ENCODE measurements around the gene CRISP3. TPM values are rescaled to one million over a fixed set of nuclear protein-coding genes. Genes with fewer than 3 reads are reported as not detected.

The CRISP3 gene
- total and polyA plus RNA-seq, 2 of the 4 experiments (the other 2 are of a cell fraction): not detected

GRCh38 chr6:49787176-49787575 is 43.0 kb upstream of the CRISP3 start, which contains the start of gene PGK2:
Gene PGK2 (minus strand): TSS chr6:49787285. CDS start chr6:49787187, 98 bp downstream.
- H2AK9ac ChIP-seq (replicated peaks; ENCODE audit: low read depth, low read length, poor library complexity): no peak within 1 kb of the TSS
- TF ChIP-seq, protein P1, sequence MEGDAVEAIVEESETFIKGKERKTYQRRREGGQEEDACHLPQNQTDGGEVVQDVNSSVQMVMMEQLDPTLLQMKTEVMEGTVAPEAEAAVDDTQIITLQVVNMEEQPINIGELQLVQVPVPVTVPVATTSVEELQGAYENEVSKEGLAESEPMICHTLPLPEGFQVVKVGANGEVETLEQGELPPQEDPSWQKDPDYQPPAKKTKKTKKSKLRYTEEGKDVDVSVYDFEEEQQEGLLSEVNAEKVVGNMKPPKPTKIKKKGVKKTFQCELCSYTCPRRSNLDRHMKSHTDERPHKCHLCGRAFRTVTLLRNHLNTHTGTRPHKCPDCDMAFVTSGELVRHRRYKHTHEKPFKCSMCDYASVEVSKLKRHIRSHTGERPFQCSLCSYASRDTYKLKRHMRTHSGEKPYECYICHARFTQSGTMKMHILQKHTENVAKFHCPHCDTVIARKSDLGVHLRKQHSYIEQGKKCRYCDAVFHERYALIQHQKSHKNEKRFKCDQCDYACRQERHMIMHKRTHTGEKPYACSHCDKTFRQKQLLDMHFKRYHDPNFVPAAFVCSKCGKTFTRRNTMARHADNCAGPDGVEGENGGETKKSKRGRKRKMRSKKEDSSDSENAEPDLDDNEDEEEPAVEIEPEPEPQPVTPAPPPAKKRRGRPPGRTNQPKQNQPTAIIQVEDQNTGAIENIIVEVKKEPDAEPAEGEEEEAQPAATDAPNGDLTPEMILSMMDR (conservative IDR thresholded peaks at IDR 0.05; ENCODE audit: low read depth, low read length): no peak
- TF ChIP-seq RFX5 (IDR thresholded peaks at IDR 0.05; ENCODE audit: low read depth, low read length) (no peak), MAZ (IDR thresholded peaks at IDR 0.05; ENCODE audit: borderline replicate concordance, low read depth, low read length) (no peak), POLR2A (IDR thresholded peaks at IDR 0.05; ENCODE audit: low read depth, low read length) (no peak)
- TF ChIP-seq, protein P2, sequence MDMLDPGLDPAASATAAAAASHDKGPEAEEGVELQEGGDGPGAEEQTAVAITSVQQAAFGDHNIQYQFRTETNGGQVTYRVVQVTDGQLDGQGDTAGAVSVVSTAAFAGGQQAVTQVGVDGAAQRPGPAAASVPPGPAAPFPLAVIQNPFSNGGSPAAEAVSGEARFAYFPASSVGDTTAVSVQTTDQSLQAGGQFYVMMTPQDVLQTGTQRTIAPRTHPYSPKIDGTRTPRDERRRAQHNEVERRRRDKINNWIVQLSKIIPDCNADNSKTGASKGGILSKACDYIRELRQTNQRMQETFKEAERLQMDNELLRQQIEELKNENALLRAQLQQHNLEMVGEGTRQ (IDR thresholded peaks at IDR 0.05; ENCODE audit: low read depth, low read length): no peak
- no peaks in the 10 kb centered on the region for H4K20me1 ChIP-seq (ENCODE audit: insufficient read depth, low read length)
- H3K9me3 ChIP-seq (ENCODE audit: control insufficient read depth, insufficient read depth, low read length): peaks cover 4% of the 10 kb centered on the region; the same call in 1 of the 2 replicates
- intact Hi-C loops (cut with micrococcal nuclease) (no loop called here), in situ Hi-C loops (cut with MboI; ENCODE audit: low sequenced_read_pairs) (no loop called here), dilution Hi-C loops (cut with HindIII; ENCODE audit: low sequenced_read_pairs, unreplicated experiment) (no loop called here)
- no peak within 1 kb of the TSS for H3K56ac ChIP-seq (ENCODE audit: extremely low read depth, insufficient read depth, low read length)
- ChIA-PET CTCF (no interaction called here), POLR2A (ENCODE audit: unreplicated experiment) (interaction anchor here (0.6 kb wide), 1 partner anchor 1285 kb away, joined by 4 read pairs; no protein-coding TSS in a partner anchor)
- H4K5ac ChIP-seq (ENCODE audit: low read depth, low read length): no peak within 1 kb of the TSS
- H3K18ac ChIP-seq (ENCODE audit: low read depth, low read length): no peak within 1 kb of the TSS
- H3K79me1 ChIP-seq (ENCODE audit: low read depth in 1 of 2, low read length in 2 of 2): no peaks in the 10 kb centered on the region
- no peak within 1 kb of the TSS for H2BK120ac ChIP-seq (ENCODE audit: low read depth, low read length)
- H2BK5ac ChIP-seq (ENCODE audit: low read depth, low read length, poor library complexity, severe bottlenecking): no peak within 1 kb of the TSS
- no peak within 1 kb of the TSS for H3K4ac ChIP-seq (ENCODE audit: low read depth, low read length)
- H3K27me3 ChIP-seq (ENCODE audit: control insufficient read depth, insufficient read depth, low read length): no peaks in the 10 kb centered on the region
- H4K8ac ChIP-seq (ENCODE audit: low read depth in 2 of 2, low read length in 2 of 2): no peak within 1 kb of the TSS
- H4K91ac ChIP-seq (ENCODE audit: insufficient read depth, low read depth, low read length): no peak within 1 kb of the TSS
- no peak within 1 kb of the TSS for H3K27ac ChIP-seq (ENCODE audit: insufficient read depth, low read length)
- no peak within 1 kb of the TSS for H3K4me2 ChIP-seq (ENCODE audit: low read depth, low read length)
- DNase-seq (no peak), ATAC-seq (ENCODE audit: low read depth) (no peak)
- H2BK20ac ChIP-seq (ENCODE audit: low read depth, low read length): no peak within 1 kb of the TSS
- no peak within 1 kb of the TSS for H2BK15ac ChIP-seq (ENCODE audit: low read depth, low read length)
- no peak within 1 kb of the TSS for H3K23ac ChIP-seq (ENCODE audit: low read depth, low read length)
- no TSS peak for BruUV-seq (replicated peaks)
- H3K14ac ChIP-seq (replicated peaks; ENCODE audit: low read depth, low read length): no peak within 1 kb of the TSS
- H2AK5ac ChIP-seq (ENCODE audit: low read depth, low read length): no peak within 1 kb of the TSS
- no peak within 1 kb of the TSS for H3K9ac ChIP-seq (ENCODE audit: low read depth, low read length)
- no peaks in the 10 kb centered on the region for H3K9me1 ChIP-seq (ENCODE audit: insufficient read depth, low read length)
- H2AFZ ChIP-seq (replicated peaks; ENCODE audit: low read length, poor library complexity): no peak within 1 kb of the TSS
- H3K4me1 ChIP-seq (ENCODE audit: control insufficient read depth, insufficient read depth, low read length): no peaks in the 10 kb centered on the region
- no peaks in the 10 kb centered on the region for H3K36me3 ChIP-seq (ENCODE audit: control insufficient read depth, insufficient read depth, low read length)
- WGBS, 2 experiments (ENCODE audit: extremely low coverage in 2 of 2, insufficient read length in 1 of 2): no CpG with 5 or more reads among the region's 8 CpGs
- H3K4me3 ChIP-seq (ENCODE audit: insufficient read depth, low read depth, low read length): no peak within 1 kb of the TSS

All from IMR-90 (cell line).